CD4-positive, alpha-beta T cell treated with Interleukin-4 for 1 hour (primary cell): ENCODE results near the gene GRB10.

Experiments used
- DNase-seq, 2 donors: peaks; one replicate each; pipeline ENCODE4 v3.0.0-alpha.2; 2020 to 2022

Gene GRB10

GRCh38 chr7:50667338-50667737, 115.4 kb downstream of the GRB10 start:
- DNase-seq, result no peak

GRCh38 chr7:50666124-50666496, 116.6 kb downstream of the GRB10 start:
- no peak for DNase-seq

- DNase-seq, result no peak
Measured at GRCh38 chr7:50665403-50666123, 117.1 kb downstream of the GRB10 start.

- DNase-seq, result no peak
Measured at GRCh38 chr7:50664937-50665336, 117.8 kb downstream of the GRB10 start.

- DNase-seq, result no peak
Measured at GRCh38 chr7:50664461-50664922, 118.2 kb downstream of the GRB10 start.

GRCh38 chr7:50663396-50664102, 119.1 kb downstream of the GRB10 start:
- no peak for DNase-seq

DNA sequence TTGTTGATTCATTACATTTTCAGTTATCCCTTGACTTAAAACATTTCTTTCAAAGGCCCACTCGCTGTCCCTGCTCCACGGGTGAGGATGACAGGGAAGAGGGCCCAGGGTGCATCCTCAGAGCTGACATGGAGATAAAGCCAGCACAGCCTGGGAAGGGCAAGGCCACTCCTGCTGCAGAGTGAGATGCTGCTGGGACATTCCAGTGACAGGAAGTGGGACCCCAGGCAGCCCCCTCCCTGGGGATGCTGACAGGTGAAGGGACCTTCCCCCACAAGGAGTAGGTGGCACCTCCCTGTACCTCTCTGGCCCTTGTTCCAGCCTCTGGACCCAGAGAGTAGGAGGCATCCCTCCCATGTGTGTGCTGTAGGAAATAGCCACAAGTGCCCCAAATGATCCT, 119.7 kb downstream of the GRB10 start:
- no peak for DNase-seq

GRCh38 chr7:50662041-50662694, 120.5 kb downstream of the GRB10 start:
- DNase-seq, result peak in 1 of 2 donors; percentile 38

GRCh38 chr7:50661345-50662040, 121.2 kb downstream of the GRB10 start:
- peak in 1 of 2 donors; percentile 38 for DNase-seq

DNA sequence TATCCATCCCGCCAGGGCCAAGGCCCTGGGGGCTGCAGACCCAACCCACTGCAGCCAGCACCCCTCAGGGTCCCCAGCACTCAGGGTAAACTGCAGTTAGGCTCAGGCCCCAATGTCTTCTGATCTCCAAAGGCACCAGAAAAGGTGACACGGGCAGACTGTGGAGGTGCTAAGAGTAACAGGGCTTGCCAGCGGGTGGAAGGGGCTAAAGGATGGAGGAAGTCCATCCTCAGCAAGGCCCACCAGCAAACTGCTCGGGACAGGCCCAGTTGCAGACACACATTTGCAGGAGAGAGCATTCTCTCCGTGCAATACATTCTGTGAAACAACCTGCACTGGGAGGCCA, 121.9 kb downstream of the GRB10 start:
- no peak for DNase-seq

- peak; percentile 49 to 53 for DNase-seq
Measured at GRCh38 chr7:50660040-50660829, 122.5 kb downstream of the GRB10 start.

DNA sequence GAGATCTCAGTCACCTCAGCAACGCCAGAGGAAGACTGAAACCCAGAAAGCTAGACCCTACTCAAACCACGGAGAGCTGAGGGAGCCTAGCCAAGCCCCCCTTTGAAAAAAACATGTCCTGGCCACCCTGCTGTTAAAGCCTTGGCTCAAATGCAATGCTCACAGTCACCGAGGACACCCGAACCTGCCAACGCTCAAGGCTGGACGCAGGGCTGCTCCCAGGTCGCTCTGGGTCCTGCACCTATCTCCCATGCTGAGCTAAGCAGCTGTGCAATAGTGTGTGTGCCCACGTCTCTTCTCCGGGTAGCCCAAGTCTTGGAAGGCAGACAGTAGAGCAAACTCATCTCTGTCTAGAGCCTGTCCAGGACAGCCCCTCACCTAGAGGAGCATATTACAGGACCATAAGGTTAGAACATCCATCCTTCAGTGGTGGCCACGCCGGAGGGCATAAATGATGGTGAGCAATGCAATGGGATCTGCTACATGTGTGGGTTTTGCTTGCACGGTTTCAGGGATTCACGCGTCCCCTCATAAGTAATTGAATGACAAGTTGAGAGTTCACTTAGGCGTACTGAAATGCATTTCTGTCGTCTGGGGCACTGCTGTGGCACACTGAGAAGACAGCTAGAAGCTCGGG, 123.2 kb downstream of the GRB10 start:
- no peak for DNase-seq

GRCh38 chr7:50658696-50659095, 124.0 kb downstream of the GRB10 start:
- DNase-seq, result no peak

DNA sequence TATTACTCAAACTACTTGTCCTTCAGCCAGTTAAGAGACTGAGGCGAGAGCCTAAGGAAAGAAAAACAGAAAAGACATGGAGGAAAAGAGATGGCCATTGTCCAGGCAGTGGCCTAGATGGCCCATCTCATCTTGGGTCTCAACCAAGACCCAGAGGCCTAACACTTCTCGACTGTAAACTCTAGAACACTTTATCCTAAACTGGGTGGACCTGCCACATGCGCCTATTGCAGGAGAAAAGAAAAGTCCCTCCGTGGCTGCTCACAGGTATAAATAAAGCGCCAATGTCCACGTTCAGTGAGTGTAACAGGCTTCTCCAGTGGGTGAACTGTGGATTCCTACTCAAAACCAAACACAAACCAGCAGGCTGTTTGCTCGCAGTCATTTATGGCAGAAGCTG, 124.8 kb downstream of the GRB10 start:
- no peak for DNase-seq

DNA sequence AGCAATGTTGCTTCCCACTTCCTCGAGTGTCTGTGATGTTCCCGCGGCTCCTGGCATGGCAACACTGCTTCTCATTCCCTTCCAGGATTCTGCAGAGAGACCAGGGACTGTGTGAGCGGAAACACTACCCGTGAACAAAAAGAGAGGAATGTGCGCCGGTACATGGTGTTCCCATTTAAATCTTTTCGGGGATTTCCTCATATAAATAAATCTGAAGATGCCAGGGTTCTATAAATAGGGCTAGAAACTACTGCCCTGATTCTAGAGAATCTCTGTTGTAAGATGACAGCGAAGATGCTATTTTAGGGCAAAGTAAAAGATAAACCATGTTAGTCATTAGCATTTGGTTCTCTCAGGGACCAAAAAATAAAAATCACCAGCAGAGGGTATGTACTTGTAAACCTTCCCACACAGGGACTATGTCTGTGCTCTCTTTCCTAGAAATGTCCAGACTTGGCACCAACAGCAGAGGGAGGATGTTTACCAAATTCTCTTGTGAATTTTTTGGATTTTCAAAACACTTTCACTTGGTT, 125.3 kb downstream of the GRB10 start:
- DNase-seq, result no peak

DNA sequence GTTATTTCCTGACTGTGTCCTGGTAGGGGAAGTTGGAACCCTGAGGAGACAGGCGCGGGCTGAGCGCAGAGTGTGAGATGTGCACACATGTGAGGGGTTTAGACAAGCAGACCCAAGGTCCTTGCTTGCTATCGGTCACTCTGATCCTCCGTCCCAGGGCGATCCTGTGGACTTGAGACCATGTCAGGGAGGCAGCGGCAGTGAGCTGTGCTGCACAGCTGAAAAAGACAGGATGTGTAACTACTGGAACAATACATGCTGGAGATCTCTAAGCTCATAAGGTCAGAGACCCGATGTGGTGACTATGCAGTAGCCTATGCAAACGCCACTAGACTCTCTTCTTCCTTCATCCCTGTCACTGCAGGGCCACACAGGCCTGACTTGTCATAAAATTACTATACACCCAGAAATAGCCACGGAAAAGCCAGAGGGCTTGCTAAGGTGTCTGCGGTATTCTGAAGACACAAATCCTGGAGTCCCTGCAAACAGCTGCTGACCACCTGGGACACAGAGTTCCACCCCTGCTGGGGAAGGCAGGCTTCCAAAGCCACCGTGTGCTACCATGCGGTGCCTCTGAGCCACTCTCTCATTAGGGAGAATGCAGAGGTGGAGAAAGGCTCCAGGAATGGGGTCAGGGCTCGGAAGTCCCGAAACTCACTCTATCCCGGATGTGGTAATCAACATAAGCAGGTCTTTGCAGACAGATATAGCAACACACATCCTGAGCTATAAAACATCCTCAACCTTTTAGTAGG, 126.4 kb downstream of the GRB10 start:
- DNase-seq, result no peak

DNA sequence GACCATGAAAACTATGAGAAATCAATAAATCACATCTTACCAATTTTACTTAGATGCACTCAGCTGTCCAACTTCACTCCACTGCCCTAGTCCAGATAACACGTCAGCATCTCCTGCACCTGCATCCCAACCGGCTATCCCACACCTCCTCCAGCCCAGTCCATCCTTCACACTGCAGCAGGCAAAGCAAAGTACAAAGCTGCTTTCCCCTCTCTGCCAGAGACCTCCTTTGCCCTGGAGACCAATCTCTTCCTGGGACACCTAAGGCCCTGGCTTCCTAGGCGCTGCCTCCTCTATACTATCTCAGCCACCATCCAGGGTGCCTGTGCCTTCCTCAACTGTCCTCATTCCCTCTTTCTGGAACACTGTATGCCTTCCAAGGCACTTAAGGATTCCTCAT, 127.2 kb downstream of the GRB10 start:
- DNase-seq, result no peak

GRCh38 chr7:50655020-50655419, 127.7 kb downstream of the GRB10 start:
- DNase-seq, result no peak

- no peak for DNase-seq
Measured at GRCh38 chr7:50653981-50654425, 128.7 kb downstream of the GRB10 start.

GRCh38 chr7:50653126-50653864, 129.4 kb downstream of the GRB10 start:
- DNase-seq, result no peak
